HEK293 (cell line): ENCODE measurements around the gene LARP1B.

ENCODE experiments used
- GLIS2 ChIP-seq: fragments of 450-650 bp; formaldehyde crosslinking; IDR thresholded peaks from 2 replicates; pipeline ENCODE4 v1.5.1; 2016; ENCODE audit warnings: missing biosample characterization, missing genetic modification characterization
- HOXC10 ChIP-seq: sonication (generic); formaldehyde crosslinking; IDR thresholded peaks from 2 replicates; pipeline ENCODE4 v1.8.1; 2023; ENCODE audit warnings: mild to moderate bottlenecking, missing genetic modification reagents
- KLF16 ChIP-seq: fragments of 450-650 bp; formaldehyde crosslinking; IDR thresholded peaks from 2 replicates; pipeline ENCODE4 v1.5.1; 2017; ENCODE audit warnings: missing biosample characterization, missing genetic modification characterization
- PBX3 ChIP-seq: sonication (generic); formaldehyde crosslinking; IDR thresholded peaks from 2 replicates; pipeline ENCODE4 v1.8.1; 2022; ENCODE audit warnings: mild to moderate bottlenecking, moderate library complexity, missing genetic modification reagents
- REST ChIP-seq: fragments of 450-650 bp; formaldehyde crosslinking; IDR thresholded peaks from 2 replicates; pipeline ENCODE4 v1.5.1; 2016; ENCODE audit warnings: missing biosample characterization, missing genetic modification characterization
- ZBTB26 ChIP-seq: fragments of 450-650 bp; formaldehyde crosslinking; optimal IDR thresholded peaks from 2 replicates; pipeline ENCODE3; 2016; ENCODE audit warnings: missing biosample characterization, mild to moderate bottlenecking, missing genetic modification characterization
- ZFP41 ChIP-seq: fragments of 450-650 bp; formaldehyde crosslinking; IDR thresholded peaks from 2 replicates; pipeline ENCODE4 v1.5.1; 2016; ENCODE audit warnings: missing biosample characterization, missing genetic modification characterization, borderline replicate concordance
- ZNF223 ChIP-seq: fragments of 450-650 bp; formaldehyde crosslinking; IDR thresholded peaks from 2 replicates; pipeline ENCODE4 v1.5.1; 2016; ENCODE audit warnings: missing biosample characterization, missing genetic modification characterization
- ZNF416 ChIP-seq: fragments of 450-650 bp; formaldehyde crosslinking; IDR thresholded peaks from 2 replicates; pipeline ENCODE4 v1.5.1; 2016; ENCODE audit warnings: missing biosample characterization, missing genetic modification characterization
- ZNF544 ChIP-seq: fragments of 450-650 bp; formaldehyde crosslinking; IDR thresholded peaks from 2 replicates; pipeline ENCODE4 v1.5.0; 2017; ENCODE audit warnings: missing biosample characterization, missing genetic modification characterization
- ZNF585B ChIP-seq: fragments of 450-650 bp; formaldehyde crosslinking; IDR thresholded peaks from 2 replicates; pipeline ENCODE4 v1.5.1; 2016; ENCODE audit warnings: missing biosample characterization, missing genetic modification characterization
- ZNF610 ChIP-seq: fragments of 450-650 bp; formaldehyde crosslinking; IDR thresholded peaks from 2 replicates; pipeline ENCODE4 v1.5.1; 2016; ENCODE audit warnings: missing biosample characterization, missing genetic modification characterization, borderline replicate concordance
- TF ChIP-seq, protein P1 (sequence below): fragments of 450-650 bp; formaldehyde crosslinking; IDR thresholded peaks from 2 replicates; pipeline ENCODE4 v1.5.1; 2016; ENCODE audit warnings: missing biosample characterization, missing genetic modification characterization

DNA sequence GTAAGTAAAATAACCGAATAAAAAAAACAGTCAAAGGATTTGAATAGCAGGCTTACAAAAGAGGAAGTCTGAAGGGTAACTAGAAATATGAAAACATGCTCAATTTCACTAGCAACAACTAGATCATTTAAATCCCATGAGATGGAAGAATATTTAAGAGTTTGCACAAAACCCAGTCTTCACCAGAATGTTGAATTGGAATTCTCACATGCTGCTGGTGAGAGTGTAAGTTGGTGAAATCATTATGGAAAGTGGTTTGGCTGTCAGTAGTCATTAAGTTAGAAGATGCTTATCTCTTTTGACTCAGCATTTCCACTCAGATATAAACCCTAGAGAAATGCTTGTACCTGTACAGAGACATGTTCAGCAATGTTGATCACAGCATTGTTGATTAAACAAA lies 116.4 kb downstream of the LARP1B start:
- TF ChIP-seq ZNF416 (tag by site-specific recombination) (no peak), ZFP41 (no peak), PBX3 (CRISPR knock-in tag) (no peak), ZBTB26 (tag by site-specific recombination) (no peak), ZNF610 (tag by site-specific recombination) (no peak), KLF16 (tag by site-specific recombination) (no peak), REST (tag by site-specific recombination) (no peak), ZNF544 (tag by site-specific recombination) (no peak), ZNF585B (no peak), ZNF223 (no peak), HOXC10 (CRISPR knock-in tag) (no peak), GLIS2 (no peak)
- TF ChIP-seq, protein P1, sequence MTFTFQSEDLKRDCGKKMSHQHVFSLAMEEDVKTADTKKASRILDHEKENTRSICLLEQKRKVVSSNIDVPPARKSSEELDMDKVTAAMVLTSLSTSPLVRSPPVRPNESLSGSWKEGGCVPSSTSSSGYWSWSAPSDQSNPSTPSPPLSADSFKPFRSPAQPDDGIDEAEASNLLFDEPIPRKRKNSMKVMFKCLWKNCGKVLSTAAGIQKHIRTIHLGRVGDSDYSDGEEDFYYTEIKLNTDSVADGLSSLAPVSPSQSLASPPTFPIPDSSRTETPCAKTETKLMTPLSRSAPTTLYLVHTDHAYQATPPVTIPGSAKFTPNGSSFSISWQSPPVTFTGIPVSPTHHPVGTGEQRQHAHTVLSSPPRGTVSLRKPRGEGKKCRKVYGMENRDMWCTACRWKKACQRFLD (tag by site-specific recombination) = no peak
